HepG2 (cell line): ENCODE results near the gene SMAD3. TPM values are rescaled to one million over a fixed set of nuclear protein-coding genes. Genes with fewer than 3 reads are reported as not detected.

Experiments used
- CBFB ChIP-seq: sonication (generic); formaldehyde crosslinking; IDR thresholded peaks from 2 replicates; pipeline ENCODE4 v1.4.0; 2020; ENCODE audit warnings: missing genetic modification reagents
- CHD2 ChIP-seq: IDR thresholded peaks from 2 replicates; pipeline ENCODE4 v1.6.1; 2011; ENCODE audit warnings: low read depth, low read length, improper control_type of control experiment
- MED1 ChIP-seq: sonication (generic); formaldehyde crosslinking; IDR thresholded peaks from 2 replicates; pipeline ENCODE4 v1.4.0; 2020; ENCODE audit warnings: missing genetic modification reagents
- NCOR1 ChIP-seq: fragments of 200-600 bp; sonication (generic); IDR thresholded peaks from 2 replicates; pipeline ENCODE4 v1.7.0; 2017; ENCODE audit warnings: antibody characterized with exemption, low read length, borderline replicate concordance
- RERE ChIP-seq: IDR thresholded peaks from 2 replicates; pipeline ENCODE4 v1.6.1; 2016; ENCODE audit warnings: low read depth, missing genetic modification reagents, missing compliant biosample characterization
- SCMH1 ChIP-seq: sonication (generic); formaldehyde crosslinking; IDR thresholded peaks from 2 replicates; pipeline ENCODE4 v1.9.0; 2021; ENCODE audit warnings: missing genetic modification reagents, mild to moderate bottlenecking, borderline replicate concordance
- SETDB1 ChIP-seq: sonication (generic); formaldehyde crosslinking; IDR thresholded peaks from 2 replicates; pipeline ENCODE4 v1.5.1; 2020; ENCODE audit warnings: missing genetic modification reagents, mild to moderate bottlenecking, borderline replicate concordance
- TEAD2 ChIP-seq: sonication (generic); formaldehyde crosslinking; IDR thresholded peaks from 2 replicates; pipeline ENCODE4 v1.9.0; 2021; ENCODE audit warnings: missing genetic modification reagents
- XRCC5 ChIP-seq: fragments of 200-400 bp; formaldehyde crosslinking; optimal IDR thresholded peaks from 2 replicates; pipeline ENCODE3; 2017; ENCODE audit warnings: mild to moderate bottlenecking, low read length
- ZBTB44 ChIP-seq: sonication (generic); formaldehyde crosslinking; IDR thresholded peaks from 2 replicates; pipeline ENCODE4 v1.4.0; 2020; ENCODE audit warnings: missing genetic modification reagents
- ZFP37 ChIP-seq: sonication (generic); formaldehyde crosslinking; IDR thresholded peaks from 2 replicates; pipeline ENCODE4 v1.4.0; 2020; ENCODE audit warnings: missing genetic modification reagents, borderline replicate concordance
- ZNF501 ChIP-seq: sonication (generic); formaldehyde crosslinking; IDR thresholded peaks from 2 replicates; pipeline ENCODE4 v1.5.1; 2020; ENCODE audit warnings: mild to moderate bottlenecking, moderate library complexity, missing genetic modification reagents
- ZNF790 ChIP-seq: sonication (generic); formaldehyde crosslinking; IDR thresholded peaks from 2 replicates; pipeline ENCODE4 v1.8.0; 2022; ENCODE audit warnings: missing genetic modification reagents, mild to moderate bottlenecking, borderline replicate concordance
- ZSCAN21 ChIP-seq: sonication (generic); formaldehyde crosslinking; IDR thresholded peaks from 2 replicates; pipeline ENCODE4 v1.8.0; 2022; ENCODE audit warnings: mild to moderate bottlenecking, missing genetic modification reagents, moderate library complexity, borderline replicate concordance
- polyA plus RNA-seq, 8 experiments: library from polyadenylated mRNA; depleted of rRNA in 3 of 8; stranded (reverse) in 7 of 8; unstranded in 1 of 8; fragments of >200 nt; fragmentation: Illumina TruSeq in 4 of 8; extraction: Trizol in 4 of 8; gene quantifications; 2 replicates each; pipeline versions ENCODE4 v1.2.1 to v1.2.3, GENCODE V29; 2011 to 2016; ENCODE audit warnings: low read depth in 4 of 8, missing spikeins in 1 of 8, mixed read lengths in 1 of 8; ENCODE audit not compliant: insufficient read depth in 1 of 8
- total RNA-seq, 5 experiments: library from RNA; depleted of rRNA; stranded (reverse); fragments of >200 nt; fragmentation: Illumina TruSeq; extraction: Trizol; gene quantifications; 2 replicates each; pipeline ENCODE4 v1.2.3, GENCODE V29; 2016; ENCODE audit warnings: low read depth in 1 of 5
- TF ChIP-seq, protein P1 (sequence below): sonication (generic); formaldehyde crosslinking; IDR thresholded peaks from 2 replicates; pipeline ENCODE4 v1.5.0; 2020; ENCODE audit warnings: mild to moderate bottlenecking, missing genetic modification reagents, borderline replicate concordance

The SMAD3 gene
- total and polyA plus RNA-seq, 2 of the 13 experiments (the other 11 are each of a cell fraction or from before 2014, with no cell fraction given), result 8.6 to 56.3 TPM

GRCh38 chr15:67065531-67066005 is at the start of gene SMAD3 (continued):
- TF ChIP-seq, protein P1, sequence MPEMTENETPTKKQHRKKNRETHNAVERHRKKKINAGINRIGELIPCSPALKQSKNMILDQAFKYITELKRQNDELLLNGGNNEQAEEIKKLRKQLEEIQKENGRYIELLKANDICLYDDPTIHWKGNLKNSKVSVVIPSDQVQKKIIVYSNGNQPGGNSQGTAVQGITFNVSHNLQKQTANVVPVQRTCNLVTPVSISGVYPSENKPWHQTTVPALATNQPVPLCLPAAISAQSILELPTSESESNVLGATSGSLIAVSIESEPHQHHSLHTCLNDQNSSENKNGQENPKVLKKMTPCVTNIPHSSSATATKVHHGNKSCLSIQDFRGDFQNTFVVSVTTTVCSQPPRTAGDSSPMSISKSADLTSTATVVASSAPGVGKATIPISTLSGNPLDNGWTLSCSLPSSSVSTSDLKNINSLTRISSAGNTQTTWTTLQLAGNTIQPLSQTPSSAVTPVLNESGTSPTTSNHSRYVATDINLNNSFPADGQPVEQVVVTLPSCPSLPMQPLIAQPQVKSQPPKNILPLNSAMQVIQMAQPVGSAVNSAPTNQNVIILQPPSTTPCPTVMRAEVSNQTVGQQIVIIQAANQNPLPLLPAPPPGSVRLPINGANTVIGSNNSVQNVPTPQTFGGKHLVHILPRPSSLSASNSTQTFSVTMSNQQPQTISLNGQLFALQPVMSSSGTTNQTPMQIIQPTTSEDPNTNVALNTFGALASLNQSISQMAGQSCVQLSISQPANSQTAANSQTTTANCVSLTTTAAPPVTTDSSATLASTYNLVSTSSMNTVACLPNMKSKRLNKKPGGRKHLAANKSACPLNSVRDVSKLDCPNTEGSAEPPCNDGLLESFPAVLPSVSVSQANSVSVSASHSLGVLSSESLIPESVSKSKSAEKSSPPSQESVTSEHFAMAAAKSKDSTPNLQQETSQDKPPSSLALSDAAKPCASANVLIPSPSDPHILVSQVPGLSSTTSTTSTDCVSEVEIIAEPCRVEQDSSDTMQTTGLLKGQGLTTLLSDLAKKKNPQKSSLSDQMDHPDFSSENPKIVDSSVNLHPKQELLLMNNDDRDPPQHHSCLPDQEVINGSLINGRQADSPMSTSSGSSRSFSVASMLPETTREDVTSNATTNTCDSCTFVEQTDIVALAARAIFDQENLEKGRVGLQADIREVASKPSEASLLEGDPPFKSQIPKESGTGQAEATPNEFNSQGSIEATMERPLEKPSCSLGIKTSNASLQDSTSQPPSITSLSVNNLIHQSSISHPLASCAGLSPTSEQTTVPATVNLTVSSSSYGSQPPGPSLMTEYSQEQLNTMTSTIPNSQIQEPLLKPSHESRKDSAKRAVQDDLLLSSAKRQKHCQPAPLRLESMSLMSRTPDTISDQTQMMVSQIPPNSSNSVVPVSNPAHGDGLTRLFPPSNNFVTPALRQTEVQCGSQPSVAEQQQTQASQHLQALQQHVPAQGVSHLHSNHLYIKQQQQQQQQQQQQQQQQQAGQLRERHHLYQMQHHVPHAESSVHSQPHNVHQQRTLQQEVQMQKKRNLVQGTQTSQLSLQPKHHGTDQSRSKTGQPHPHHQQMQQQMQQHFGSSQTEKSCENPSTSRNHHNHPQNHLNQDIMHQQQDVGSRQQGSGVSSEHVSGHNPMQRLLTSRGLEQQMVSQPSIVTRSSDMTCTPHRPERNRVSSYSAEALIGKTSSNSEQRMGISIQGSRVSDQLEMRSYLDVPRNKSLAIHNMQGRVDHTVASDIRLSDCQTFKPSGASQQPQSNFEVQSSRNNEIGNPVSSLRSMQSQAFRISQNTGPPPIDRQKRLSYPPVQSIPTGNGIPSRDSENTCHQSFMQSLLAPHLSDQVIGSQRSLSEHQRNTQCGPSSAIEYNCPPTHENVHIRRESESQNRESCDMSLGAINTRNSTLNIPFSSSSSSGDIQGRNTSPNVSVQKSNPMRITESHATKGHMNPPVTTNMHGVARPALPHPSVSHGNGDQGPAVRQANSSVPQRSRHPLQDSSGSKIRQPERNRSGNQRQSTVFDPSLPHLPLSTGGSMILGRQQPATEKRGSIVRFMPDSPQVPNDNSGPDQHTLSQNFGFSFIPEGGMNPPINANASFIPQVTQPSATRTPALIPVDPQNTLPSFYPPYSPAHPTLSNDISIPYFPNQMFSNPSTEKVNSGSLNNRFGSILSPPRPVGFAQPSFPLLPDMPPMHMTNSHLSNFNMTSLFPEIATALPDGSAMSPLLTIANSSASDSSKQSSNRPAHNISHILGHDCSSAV (CRISPR knock-in tag), result no peak
- TF ChIP-seq ZFP37 (CRISPR knock-in tag) (no peak), RERE (CRISPR knock-in tag) (peak; percentile 39), MED1 (CRISPR knock-in tag) (peak; percentile 31), ZNF501 (CRISPR knock-in tag) (no peak), ZNF790 (CRISPR knock-in tag) (0 out of 2 replicates have a peak, but pooled peaks have one; percentile 19), CBFB (CRISPR knock-in tag) (peak; percentile 16; the same call in 1 of the 2 replicates), CHD2 (peak; percentile 45; the same call in 1 of the 2 replicates), SCMH1 (CRISPR knock-in tag) (no peak), XRCC5 (peak; percentile 67), ZBTB44 (CRISPR knock-in tag) (no peak), SETDB1 (CRISPR knock-in tag) (no peak), TEAD2 (no peak), NCOR1 (no peak), ZSCAN21 (CRISPR knock-in tag) (0 out of 2 replicates have a peak, but pooled peaks have one; percentile 10)
